Endothelial cell of umbilical vein (primary cell): Measurements from ENCODE around the gene SPATS2L. TPM values are rescaled to one million over a fixed set of nuclear protein-coding genes. Genes with fewer than 3 reads are reported as not detected.

Experiments used
- BruUV-seq: library from RNA; stranded (reverse); fragments of 400-500 nt; replicated peaks from 2 replicates; lab custom pipeline; 2021; lab: Mats Ljungman, UMichigan
- CTCF ChIA-PET: fragments of 300-600, 350-600 bp; sonication (Branson Sonifier 250); formaldehyde crosslinking; loops from one replicate; lab custom pipeline; 2021; ENCODE audit warnings: antibody characterized with exemption, inconsistent platforms; lab: Charles Lee
- POLR2A ChIA-PET: fragments of 300-600, 350-600 bp; sonication (Branson Sonifier 250); formaldehyde crosslinking; loops from one replicate; lab custom pipeline; 2021; ENCODE audit warnings: antibody characterized with exemption, inconsistent platforms; lab: Charles Lee
- DNase-seq: peaks from one replicate; pipeline ENCODE4 v3.0.0-alpha.2; 2011; ENCODE audit warnings: low read depth, low spot score
- FAIRE-seq: peaks from 2 replicates; lab custom pipeline; 2011; peaks lifted over from hg19 to GRCh38; lab: Jason Lieb, UNC
- H2AFZ ChIP-seq: 2 replicates; pipeline ENCODE4 v1.6.0; 2012; ENCODE audit warnings: low read depth, low read length, control low read depth, inconsistent platforms
- H3K27ac ChIP-seq: 2 replicates; pipeline ENCODE4 v1.5.1; 2011; ENCODE audit warnings: low read depth, mild to moderate bottlenecking, control low read depth, low read length, moderate library complexity; ENCODE audit not compliant: insufficient read depth
- H3K27me3 ChIP-seq, 2 experiments: 2 replicates each; pipeline versions ENCODE4 v1.6.0 to v1.6.1; 2011; ENCODE audit warnings: low read length in 2 of 2, mixed read lengths in 1 of 2; ENCODE audit not compliant: control insufficient read depth in 2 of 2, insufficient read depth in 2 of 2
- H3K36me3 ChIP-seq, 2 experiments: 2 replicates in 1 of 2; 3 replicates in 1 of 2; pipeline ENCODE4 v1.5.1; 2011; ENCODE audit warnings: low read length in 2 of 2, mild to moderate bottlenecking in 1 of 2, moderate library complexity in 1 of 2; ENCODE audit not compliant: control insufficient read depth in 2 of 2, insufficient read depth in 2 of 2; ENCODE audit errors: extremely low read depth in 1 of 2
- H3K4me1 ChIP-seq: 3 replicates; pipeline ENCODE4 v1.5.1; 2011; ENCODE audit warnings: mild to moderate bottlenecking, low read length; ENCODE audit not compliant: control insufficient read depth, insufficient read depth; ENCODE audit errors: extremely low read depth
- H3K4me2 ChIP-seq: 2 replicates; pipeline ENCODE4 v1.6.1; 2011; ENCODE audit warnings: low read length, control low read depth, mixed read lengths; ENCODE audit not compliant: insufficient read depth
- H3K4me3 ChIP-seq, 3 experiments: fragments of 200-600 bp in 1 of 3; sonication (generic), shearing (Covaris generic) in 1 of 3; replicated peaks in 1 of 3; 2 replicates each; pipeline ENCODE4 v1.5.1; 2011 to 2016; ENCODE audit warnings: control low read depth in 3 of 3, low read length in 3 of 3, mild to moderate bottlenecking in 2 of 3, inconsistent platforms in 1 of 3, low read depth in 1 of 3, moderate library complexity in 1 of 3; ENCODE audit not compliant: insufficient read depth in 1 of 3
- H3K79me2 ChIP-seq: 2 replicates; pipeline ENCODE4 v1.6.0; 2012; ENCODE audit warnings: low read length, inconsistent platforms; ENCODE audit not compliant: control insufficient read depth, insufficient read depth
- H3K9ac ChIP-seq: replicated peaks from 2 replicates; pipeline ENCODE3; 2011; ENCODE audit warnings: low read length, control low read depth; ENCODE audit not compliant: insufficient read depth; ENCODE audit errors: extremely low read depth
- H3K9me1 ChIP-seq: replicated peaks from 3 replicates; pipeline ENCODE4 v1.6.0; 2011; ENCODE audit warnings: mild to moderate bottlenecking, low read length; ENCODE audit not compliant: control insufficient read depth, insufficient read depth; ENCODE audit errors: extremely low read depth
- H3K9me3 ChIP-seq: replicated peaks from 2 replicates; pipeline ENCODE4 v1.5.1; 2012; ENCODE audit warnings: low read length, inconsistent platforms; ENCODE audit not compliant: control insufficient read depth, insufficient read depth
- H4K20me1 ChIP-seq: replicated peaks from 2 replicates; pipeline ENCODE3; 2011; ENCODE audit warnings: mild to moderate bottlenecking, low read length; ENCODE audit not compliant: control insufficient read depth, insufficient read depth; ENCODE audit errors: extremely low read depth
- CTCF ChIP-seq, 2 donors: IDR thresholded peaks; 1 replicate in 1 of 2; 2 replicates in 1 of 2; pipeline ENCODE4 v1.5.1; 2011; ENCODE audit warnings: low read length in 2 of 2, mild to moderate bottlenecking in 2 of 2, moderate library complexity in 2 of 2, control low read depth in 1 of 2, inconsistent platforms in 1 of 2, low read depth in 1 of 2; ENCODE audit not compliant: insufficient read depth in 1 of 2; ENCODE audit errors: extremely low read depth in 1 of 2
- EZH2 ChIP-seq: IDR thresholded peaks from 2 replicates; pipeline ENCODE4 v1.6.1; 2012; ENCODE audit warnings: borderline replicate concordance, low read depth, mild to moderate bottlenecking, moderate library complexity, low read length, inconsistent platforms; ENCODE audit not compliant: severe bottlenecking
- FOS ChIP-seq: IDR thresholded peaks from 2 replicates; pipeline ENCODE4 v1.6.1; 2011; ENCODE audit warnings: mild to moderate bottlenecking, low read length, moderate library complexity, borderline replicate concordance; ENCODE audit not compliant: insufficient read depth
- GATA2 ChIP-seq: IDR thresholded peaks from 2 replicates; pipeline ENCODE4 v1.7.0; 2011; ENCODE audit warnings: low read depth, mild to moderate bottlenecking, moderate library complexity, mixed read lengths, low read length; ENCODE audit not compliant: insufficient read length, insufficient read depth
- JUN ChIP-seq: IDR thresholded peaks from 2 replicates; pipeline ENCODE4 v1.6.1; 2011; ENCODE audit warnings: borderline replicate concordance, low read depth; ENCODE audit not compliant: insufficient read length, insufficient read depth
- MAX ChIP-seq: IDR thresholded peaks from 2 replicates; pipeline ENCODE4 v1.6.1; 2011; ENCODE audit not compliant: insufficient read depth, insufficient read length
- MYC ChIP-seq: IDR thresholded peaks from one replicate; pipeline ENCODE4 v1.6.1; 2011; ENCODE audit warnings: mild to moderate bottlenecking, low read depth, low read length
- POLR2A ChIP-seq: IDR thresholded peaks from 2 replicates; pipeline ENCODE4 v1.6.1; 2012; ENCODE audit warnings: low read depth, mild to moderate bottlenecking, control low read depth, low read length
- POLR2AphosphoS5 ChIP-seq: IDR thresholded peaks from 2 replicates; pipeline ENCODE4 v1.6.1; 2012; ENCODE audit warnings: low read depth, mild to moderate bottlenecking, control low read depth, low read length, moderate library complexity; ENCODE audit not compliant: insufficient read depth
- dilution Hi-C: fragments of 300-500 bp; cut with MboI; formaldehyde crosslinking; loops from one replicate; pipeline ENCODE4 v1.15.0; 2019; ENCODE audit warnings: low sequenced_read_pairs; ENCODE audit not compliant: extremely low pct_ligation_motif_present
- intact Hi-C: fragments of 100-400 bp; cut with micrococcal nuclease; formaldehyde crosslinking; loops from one replicate; pipeline ENCODE4 v1.10.0; 2022
- polyA plus RNA-seq, 4 experiments: library from polyadenylated mRNA; depleted of rRNA in 3 of 4; stranded (reverse) in 3 of 4; unstranded in 1 of 4; fragments of >200 nt; gene quantifications; 2 replicates each; pipeline versions ENCODE4 v1.2.1 to v1.2.3, GENCODE V29; 2011 to 2012; ENCODE audit warnings: missing spikeins in 1 of 4
- total RNA-seq: library from RNA; stranded (reverse); gene quantifications from 2 replicates; pipeline ENCODE4 v1.2.3, GENCODE V29; 2021

The SPATS2L gene
- total and polyA plus RNA-seq, 2 donors (not counting 3 experiments of a cell fraction or from before 2014, with no cell fraction given) = 29.1 to 72.9 TPM

GRCh38 chr2:200348897-200349563 lies 42.5 kb downstream of the SPATS2L start:
- Histone ChIP-seq H3K9ac (no peak overlapping the region), H3K4me2 (no peak overlapping the region)

More at GRCh38 chr2:200348897-200349563, 42.5 kb downstream of the SPATS2L start:
- Histone ChIP-seq H3K9me3 (no peaks in the 10 kb centered on the region), H4K20me1 (no peaks in the 10 kb centered on the region), H3K79me2 (peaks cover 16% of the 10 kb centered on the region), H3K9me1 (peaks cover 3% of the 10 kb centered on the region), H3K36me3 (no peaks in the 10 kb centered on the region), H3K27ac (no peak overlapping the region), H3K4me1 (no peaks in the 10 kb centered on the region), H3K4me3 (no peak overlapping the region), H3K27me3 (no peaks in the 10 kb centered on the region), H2AFZ (no peak overlapping the region)
- DNase-seq (no peak), FAIRE-seq (no peak)
- POLR2A ChIA-PET = no interaction called here
- intact Hi-C loops (no loop called here), dilution Hi-C loops (no loop called here)
- TF ChIP-seq GATA2 = no peak
- TF ChIP-seq MYC = no peak
- no peak for TF ChIP-seq POLR2AphosphoS5
- no peak for TF ChIP-seq POLR2A
- TF ChIP-seq FOS = no peak
- no peak for TF ChIP-seq JUN
- no peak for TF ChIP-seq MAX
- no peak for TF ChIP-seq EZH2
- TF ChIP-seq CTCF (IDR thresholded peaks at IDR 0.05; ENCODE audit: extremely low read depth in 1 of 2, insufficient read depth in 1 of 2, low read depth in 1 of 2, low read length in 2 of 2) = no peak
- BruUV-seq = no TSS peak
- CTCF ChIA-PET = interaction anchor here (1.1 kb wide), 1 partner anchor 17 kb away, joined by 4 read pairs; no protein-coding TSS in a partner anchor
